HG03025 (cell line): ENCODE results near the gene COMMD4.
"Not testable (repeated sequence)": the region's sequence is repeated elsewhere in the genome, so short reads cannot be mapped to it uniquely, and the experiment has no call there.

Experiments
- ATAC-seq: cut with Tn5 transposase; IDR thresholded peaks from one replicate; pipeline ENCODE4 v1.9.1; 2021; ENCODE audit warnings: mild to moderate bottlenecking, moderate library complexity; ENCODE audit not compliant: unreplicated experiment, low FRiP score

COMMD4 gene

DNA sequence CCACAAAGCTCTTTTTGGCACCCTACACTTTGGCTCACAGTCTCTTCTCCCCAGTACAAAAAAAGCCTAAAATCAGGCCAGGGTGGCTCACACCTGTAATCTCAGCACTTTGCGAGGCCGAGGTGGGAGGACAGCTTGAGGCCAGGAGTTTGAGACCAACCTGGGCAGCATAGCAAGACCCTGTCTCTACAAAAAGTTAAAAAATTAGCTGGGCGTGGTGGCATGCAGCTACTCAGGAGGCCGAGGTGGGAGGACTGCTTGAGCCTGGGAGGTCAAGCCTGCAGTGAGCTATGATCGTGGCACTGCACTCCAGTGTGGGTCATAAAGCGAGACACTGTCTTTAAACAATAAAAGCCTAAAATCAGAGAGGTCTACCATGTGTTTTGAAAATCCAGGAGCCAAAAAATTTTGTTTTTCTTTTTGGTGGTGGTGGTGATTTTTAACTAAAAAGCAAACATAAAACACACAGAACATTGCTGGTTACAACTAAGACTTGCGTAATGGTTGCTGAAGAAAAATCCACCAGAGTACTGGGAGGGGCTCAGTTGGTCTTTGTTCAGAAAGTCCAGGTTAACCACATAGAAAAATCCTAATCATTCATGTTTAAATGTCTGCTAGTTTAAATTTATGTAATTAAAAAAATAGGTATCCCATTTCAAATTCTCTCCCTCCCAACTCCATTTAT is 34.2 kb downstream of the COMMD4 start:
- ATAC-seq = no peak

GRCh38 chr15:75371486-75371885 is 35.6 kb downstream of the COMMD4 start:
- ATAC-seq = no peak

DNA sequence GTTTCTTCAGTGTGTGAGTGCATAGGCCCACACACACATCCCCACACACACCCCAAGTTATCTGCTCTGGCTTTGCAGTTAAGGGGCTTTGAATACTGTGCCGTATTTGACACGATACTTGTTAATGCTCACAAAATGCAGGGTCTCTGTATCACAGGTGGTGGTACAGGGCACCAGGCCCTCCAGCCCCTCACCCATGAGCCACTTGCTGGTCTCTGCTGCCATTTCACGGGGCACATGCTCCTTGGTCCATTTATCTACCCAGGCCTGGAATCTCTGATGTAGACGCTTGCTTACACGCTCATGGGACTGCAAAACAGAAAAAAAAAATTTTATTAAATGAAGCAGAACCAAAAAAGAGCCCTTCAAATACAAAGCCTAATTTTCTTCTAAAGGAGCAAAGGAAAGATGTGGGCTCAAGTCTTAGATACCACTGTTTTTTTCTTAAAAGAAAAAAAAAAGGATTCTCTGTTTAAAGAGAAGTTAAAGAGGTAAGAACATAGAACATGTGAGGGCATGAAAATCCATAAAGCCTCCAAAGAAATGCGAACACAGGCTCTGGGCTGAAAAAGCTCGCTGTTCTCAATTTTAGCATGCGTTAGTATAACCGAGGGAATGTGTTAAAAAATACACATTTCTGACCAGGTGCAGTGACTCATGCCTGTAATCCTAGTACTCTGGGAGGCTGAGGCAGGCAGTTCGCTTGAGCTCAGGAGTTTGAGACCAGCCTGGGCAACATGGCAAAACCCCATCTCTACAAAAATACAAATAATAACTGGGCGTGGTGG is 36.2 kb downstream of the COMMD4 start:
- ATAC-seq = no peak

- no peak for ATAC-seq
Observed at GRCh38 chr15:75380773-75381172, 44.9 kb downstream of the COMMD4 start.

DNA sequence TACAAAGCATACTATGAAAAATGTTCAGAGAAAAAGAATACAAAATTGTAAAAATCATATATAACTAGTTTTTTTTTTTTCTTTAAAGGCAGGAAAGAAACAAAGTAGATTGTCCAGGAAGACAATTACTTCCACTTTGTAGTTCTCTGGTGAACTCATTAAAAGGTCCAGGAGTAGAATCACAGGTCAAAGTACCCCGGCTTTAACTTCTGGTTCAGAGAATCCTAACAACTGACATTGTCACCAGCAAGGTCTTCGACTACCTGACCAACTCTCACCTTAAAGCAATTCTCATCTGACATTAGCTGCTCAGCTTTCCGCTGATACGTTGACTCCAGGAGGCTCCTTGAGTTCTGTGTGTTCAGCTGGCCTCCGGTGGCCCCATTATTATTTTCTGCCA is 48.1 kb downstream of the COMMD4 start:
- ATAC-seq = not testable (repeated sequence)
